Neural progenitor cell (in vitro differentiated cells): ENCODE data around the gene CRISPLD2. TPM values are rescaled to one million over a fixed set of nuclear protein-coding genes. Genes with fewer than 3 reads are reported as not detected.

ENCODE experiments used
- DNase-seq: peaks from one replicate; pipeline ENCODE4 v3.0.0-alpha.2; 2016; ENCODE audit warnings: low spot score
- H2AFZ ChIP-seq: fragments of 200-600 bp; sonication (generic); replicated peaks from 2 replicates; pipeline ENCODE4 v1.6.1; 2016; ENCODE audit warnings: antibody characterized with exemption
- H3F3A ChIP-seq: fragments of 200-600 bp; sonication (generic); 2 replicates; pipeline ENCODE4 v1.6.1; 2016; ENCODE audit warnings: antibody characterized with exemption, low read depth
- H3K27ac ChIP-seq: fragments of 200-600 bp; sonication (generic); 2 replicates; pipeline ENCODE4 v1.5.1; 2016; ENCODE audit warnings: mild to moderate bottlenecking
- H3K27me3 ChIP-seq: fragments of 200-600 bp; sonication (generic); 2 replicates; pipeline ENCODE4 v1.6.1; 2016; ENCODE audit warnings: mild to moderate bottlenecking, moderate library complexity
- H3K36me3 ChIP-seq: fragments of 200-600 bp; sonication (generic); 2 replicates; pipeline ENCODE4 v1.5.1; 2016
- H3K4me1 ChIP-seq: fragments of 200-600 bp; sonication (generic); 2 replicates; pipeline ENCODE4 v1.6.1; 2016; ENCODE audit warnings: mixed run types
- H3K4me2 ChIP-seq: fragments of 200-600 bp; sonication (generic); 2 replicates; pipeline ENCODE4 v1.6.1; 2016
- H3K4me3 ChIP-seq: fragments of 200-600 bp; sonication (generic); 2 replicates; pipeline ENCODE4 v1.5.1; 2016
- H3K79me2 ChIP-seq: fragments of 200-600 bp; sonication (generic); 2 replicates; pipeline ENCODE4 v1.6.1; 2016; ENCODE audit warnings: low read depth
- H3K9ac ChIP-seq: fragments of 200-600 bp; sonication (generic); 2 replicates; pipeline ENCODE4 v1.6.1; 2016
- H3K9me3 ChIP-seq: fragments of 200-600 bp; sonication (generic); 2 replicates; pipeline ENCODE4 v1.5.1; 2016; ENCODE audit warnings: low read depth
- H4K20me1 ChIP-seq: fragments of 200-600 bp; sonication (generic); 2 replicates; pipeline ENCODE4 v1.6.1; 2016; ENCODE audit warnings: low read depth
- H3K27ac Mint-ChIP-seq: 3 replicates; pipeline ENCODE4 v1.8.0; 2021; ENCODE audit warnings: mixed read lengths
- H3K27me3 Mint-ChIP-seq: 2 replicates; pipeline ENCODE4 v1.8.0; 2022; ENCODE audit warnings: low read depth, mild to moderate bottlenecking, inconsistent platforms, moderate library complexity, mixed read lengths; ENCODE audit not compliant: insufficient read depth
- H3K36me3 Mint-ChIP-seq: 3 replicates; pipeline ENCODE4 v1.8.0; 2021; ENCODE audit warnings: mixed read lengths
- H3K4me1 Mint-ChIP-seq: 3 replicates; pipeline ENCODE4 v1.8.0; 2021; ENCODE audit warnings: mixed read lengths
- H3K4me3 Mint-ChIP-seq: 3 replicates; pipeline ENCODE4 v1.8.0; 2021; ENCODE audit warnings: mild to moderate bottlenecking, moderate library complexity, mixed read lengths
- H3K9me3 Mint-ChIP-seq: 3 replicates; pipeline ENCODE4 v1.8.0; 2020; ENCODE audit warnings: mixed read lengths
- CTCF ChIP-seq: fragments of 200-600 bp; sonication (generic); IDR thresholded peaks from 2 replicates; pipeline ENCODE4 v1.5.1; 2017; ENCODE audit warnings: antibody characterized with exemption, mild to moderate bottlenecking
- EZH2 ChIP-seq: fragments of 200-600 bp; sonication (generic); IDR thresholded peaks from 2 replicates; pipeline ENCODE4 v1.6.1; 2017; ENCODE audit warnings: antibody characterized with exemption, mild to moderate bottlenecking, moderate library complexity
- EZH2phosphoT487 ChIP-seq: fragments of 200-600 bp; sonication (generic); IDR thresholded peaks from 2 replicates; pipeline ENCODE4 v1.6.1; 2017; ENCODE audit warnings: antibody characterized with exemption
- total RNA-seq: library from RNA; depleted of rRNA; stranded (reverse); fragments of >200 nt; gene quantifications from 2 replicates; pipeline ENCODE4 v1.2.3, GENCODE V29; 2015; ENCODE audit warnings: low replicate concordance

Gene CRISPLD2
- total RNA-seq, 1 donor from 2014 or later = 0.11 TPM

DNA sequence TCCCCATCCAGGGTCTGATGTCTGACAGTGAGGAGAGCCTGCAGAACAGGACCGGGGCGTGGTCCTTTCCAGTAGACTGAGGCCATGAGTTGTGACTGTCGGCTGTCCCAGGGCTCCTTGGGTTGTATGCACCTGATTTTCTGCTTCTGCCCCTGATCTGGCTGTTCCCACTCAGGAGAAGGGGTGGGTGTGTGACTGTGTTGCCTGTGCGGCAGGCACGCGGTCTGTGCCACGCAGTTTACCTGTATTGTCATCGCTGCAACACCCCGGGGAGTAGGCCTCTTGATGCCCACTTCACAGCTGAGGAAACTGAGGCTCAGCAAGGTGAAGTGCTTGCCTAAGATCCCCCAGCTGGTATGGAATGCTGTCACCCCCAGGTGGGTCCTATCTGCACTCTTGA lies 1.4 kb downstream of the CRISPLD2 start:
- H3K4me1 ChIP-seq = no peaks in the 10 kb centered on the region
- no peaks in the 10 kb centered on the region for H4K20me1 ChIP-seq
- TF ChIP-seq EZH2phosphoT487 (no peak), EZH2 (no peak), CTCF (no peak)
- peaks cover 70% of the 10 kb centered on the region for H3K27me3 ChIP-seq
- H2AFZ ChIP-seq = no peak overlapping the region
- no peak overlapping the region for H3K9ac ChIP-seq
- no peaks in the 10 kb centered on the region for H3K9me3 ChIP-seq
- no peak overlapping the region for H3K4me2 ChIP-seq
- Mint-ChIP-seq H3K27me3 (peaks cover 47% of the 10 kb centered on the region), H3K4me3 (no peak overlapping the region), H3K9me3 (no peaks in the 10 kb centered on the region), H3K27ac (no peak overlapping the region), H3K4me1 (peaks cover 26% of the 10 kb centered on the region), H3K36me3 (no peaks in the 10 kb centered on the region)
- no peaks in the 10 kb centered on the region for H3F3A ChIP-seq
- no peaks in the 10 kb centered on the region for H3K36me3 ChIP-seq
- no peak overlapping the region for H3K4me3 ChIP-seq
- H3K79me2 ChIP-seq = no peaks in the 10 kb centered on the region
- no peak for DNase-seq
- no peak overlapping the region for H3K27ac ChIP-seq

- peaks cover 44% of the 10 kb centered on the region for H3K27me3 Mint-ChIP-seq
- peaks cover 70% of the 10 kb centered on the region for H3K27me3 ChIP-seq
Measured at GRCh38 chr16:84821728-84822689, 2.2 kb downstream of the CRISPLD2 start.

GRCh38 chr16:84822990-84823389 lies 3.2 kb downstream of the CRISPLD2 start:
- no peak for DNase-seq
- Histone ChIP-seq H3K27me3 (peaks cover 63% of the 10 kb centered on the region), H3K27ac (no peak overlapping the region), H3K79me2 (no peaks in the 10 kb centered on the region), H4K20me1 (no peaks in the 10 kb centered on the region), H3K9ac (no peak overlapping the region), H3K36me3 (no peaks in the 10 kb centered on the region), H2AFZ (no peak overlapping the region), H3K4me2 (no peak overlapping the region), H3K9me3 (no peaks in the 10 kb centered on the region), H3K4me3 (no peak overlapping the region), H3F3A (no peaks in the 10 kb centered on the region), H3K4me1 (no peaks in the 10 kb centered on the region)
- TF ChIP-seq EZH2phosphoT487 = no peak
- no peak for TF ChIP-seq EZH2
- no peak for TF ChIP-seq CTCF
- Mint-ChIP-seq H3K9me3 (no peaks in the 10 kb centered on the region), H3K36me3 (no peaks in the 10 kb centered on the region), H3K4me1 (peaks cover 44% of the 10 kb centered on the region), H3K27me3 (peaks cover 38% of the 10 kb centered on the region), H3K27ac (no peak overlapping the region), H3K4me3 (no peak overlapping the region)

More at GRCh38 chr16:84821728-84822689, 2.2 kb downstream of the CRISPLD2 start:
- H3K4me1 Mint-ChIP-seq = peaks cover 34% of the 10 kb centered on the region
- Histone ChIP-seq H3K79me2 (no peaks in the 10 kb centered on the region), H2AFZ (no peak overlapping the region), H3K9me3 (no peaks in the 10 kb centered on the region), H3F3A (no peaks in the 10 kb centered on the region), H3K4me2 (no peak overlapping the region), H3K36me3 (no peaks in the 10 kb centered on the region), H3K9ac (no peak overlapping the region), H3K4me1 (no peaks in the 10 kb centered on the region), H3K27ac (no peak overlapping the region), H4K20me1 (no peaks in the 10 kb centered on the region), H3K4me3 (no peak overlapping the region)
- no peak overlapping the region for H3K4me3 Mint-ChIP-seq
- DNase-seq = no peak
- no peaks in the 10 kb centered on the region for H3K9me3 Mint-ChIP-seq
- H3K27ac Mint-ChIP-seq = no peak overlapping the region
- H3K36me3 Mint-ChIP-seq = no peaks in the 10 kb centered on the region
- no peak for TF ChIP-seq CTCF
- TF ChIP-seq EZH2 = no peak
- no peak for TF ChIP-seq EZH2phosphoT487
